GM12878 (cell line): ENCODE measurements around the gene ADCY5. TPM values are rescaled to one million over a fixed set of nuclear protein-coding genes. Genes with fewer than 3 reads are reported as not detected.

Experiments used
- ATAC-seq: fragments of 200-7000 bp; cut with Tn5 transposase; 3 replicates; pipeline ENCODE4 v1.9.1; 2020; ENCODE audit warnings: mild to moderate bottlenecking, moderate library complexity
- BruUV-seq: library from RNA; stranded (reverse); fragments of 400-500 nt; replicated peaks from 2 replicates; lab custom pipeline; 2021; lab: Mats Ljungman, UMichigan
- CTCF ChIA-PET: fragments of 300-600 bp; sonication (Branson Sonifier 250); formaldehyde crosslinking; extraction: SDS; loops from one replicate; lab custom pipeline; 2021; ENCODE audit warnings: inconsistent platforms; lab: Yijun Ruan, JAX
- POLR2A ChIA-PET: fragments of 350-600 bp; formaldehyde crosslinking; extraction: SDS; loops from one replicate; lab custom pipeline; 2021; ENCODE audit warnings: inconsistent platforms; lab: Charles Lee
- RAD21 ChIA-PET: fragments of 300-600 bp; sonication (Branson Sonifier 250); formaldehyde crosslinking; loops from one replicate; lab custom pipeline; 2023; ENCODE audit warnings: antibody characterized with exemption; ENCODE audit not compliant: unreplicated experiment; lab: Charles Lee
- SMC1A ChIA-PET: fragments of 300-600 bp; sonication (Branson Sonifier 250); formaldehyde crosslinking; loops from one replicate; lab custom pipeline; 2023; ENCODE audit not compliant: unreplicated experiment, uncharacterized antibody; lab: Charles Lee
- DNase-seq: peaks from one replicate; pipeline ENCODE4 v3.0.0-alpha.2; 2011; ENCODE audit warnings: low read depth, low spot score
- FAIRE-seq: peaks from 3 replicates; lab custom pipeline; 2011; peaks lifted over from hg19 to GRCh38; lab: Jason Lieb, UNC
- H2AFZ ChIP-seq: 2 replicates; pipeline ENCODE4 v1.6.0; 2011; ENCODE audit warnings: low read depth, low read length, control low read depth; ENCODE audit not compliant: control insufficient read depth
- H3K27ac ChIP-seq: 2 replicates; pipeline ENCODE4 v1.5.1; 2011; ENCODE audit warnings: control low read depth; ENCODE audit not compliant: control insufficient read depth, insufficient read depth
- H3K27me3 ChIP-seq, 2 experiments: replicated peaks in 1 of 2; 2 replicates each; pipeline versions ENCODE4 v1.6.0 to v1.6.1; 2011; ENCODE audit warnings: low read length in 1 of 2; ENCODE audit not compliant: control insufficient read depth in 2 of 2, insufficient read depth in 2 of 2
- H3K36me3 ChIP-seq, 2 experiments: 2 replicates each; pipeline ENCODE4 v1.5.1; 2011; ENCODE audit warnings: low read length in 1 of 2; ENCODE audit not compliant: control insufficient read depth in 2 of 2, insufficient read depth in 2 of 2
- H3K4me1 ChIP-seq: 2 replicates; pipeline ENCODE4 v1.6.1; 2011; ENCODE audit warnings: mild to moderate bottlenecking, low read length, moderate library complexity, mixed read lengths; ENCODE audit not compliant: control insufficient read depth, insufficient read depth
- H3K4me2 ChIP-seq: 2 replicates; pipeline ENCODE4 v1.6.0; 2011; ENCODE audit warnings: control low read depth; ENCODE audit not compliant: control insufficient read depth, insufficient read depth
- H3K4me3 ChIP-seq: fragments of 200-600 bp; sonication (generic); 2 replicates; pipeline ENCODE4 v1.5.1; 2016
- H3K79me2 ChIP-seq: 2 replicates; pipeline ENCODE4 v1.6.0; 2011; ENCODE audit warnings: low read length; ENCODE audit not compliant: control insufficient read depth, insufficient read depth
- H3K9ac ChIP-seq: 2 replicates; pipeline ENCODE4 v1.8.0; 2011; ENCODE audit warnings: low read length, control low read depth, mixed read lengths; ENCODE audit not compliant: control insufficient read depth, insufficient read depth
- H3K9me3 ChIP-seq: replicated peaks from 3 replicates; pipeline ENCODE4 v1.5.1; 2011; ENCODE audit warnings: mild to moderate bottlenecking, low read length; ENCODE audit not compliant: control insufficient read depth, insufficient read depth
- H4K20me1 ChIP-seq: 2 replicates; pipeline ENCODE4 v1.6.0; 2011; ENCODE audit not compliant: control insufficient read depth, insufficient read depth
- ASH2L ChIP-seq: fragments of 300-600, 200-600 bp; sonication (generic); IDR thresholded peaks from 2 replicates; pipeline ENCODE4 v1.6.1; 2017; ENCODE audit warnings: low read depth, mild to moderate bottlenecking, borderline replicate concordance
- CHD2 ChIP-seq: IDR thresholded peaks from 2 replicates; pipeline ENCODE4 v1.6.1; 2011; ENCODE audit warnings: low read depth, low read length, improper control_type of control experiment, borderline replicate concordance
- JUNB ChIP-seq: IDR thresholded peaks from 2 replicates; pipeline ENCODE4 v1.6.1; 2016; ENCODE audit warnings: antibody characterized with exemption, mild to moderate bottlenecking
- NR2C1 ChIP-seq: fragments of 450-650 bp; IDR thresholded peaks from 2 replicates; pipeline ENCODE4 v1.6.1; 2017; ENCODE audit warnings: antibody characterized with exemption, mild to moderate bottlenecking, moderate library complexity
- NR2C2 ChIP-seq: IDR thresholded peaks from 2 replicates; pipeline ENCODE4 v1.6.1; 2011; ENCODE audit warnings: borderline replicate concordance, low read depth; ENCODE audit not compliant: control insufficient read depth, insufficient read length
- SRF ChIP-seq, 2 experiments: IDR thresholded peaks; 2 replicates each; pipeline ENCODE4 v1.6.1; 2011; ENCODE audit warnings: low read depth in 2 of 2, low read length in 2 of 2, mild to moderate bottlenecking in 1 of 2, moderate library complexity in 1 of 2
- TCF12 ChIP-seq: IDR thresholded peaks from 2 replicates; pipeline ENCODE4 v1.6.1; 2011; ENCODE audit warnings: low read depth, mild to moderate bottlenecking, low read length
- WGBS: methylation state at CpG from one replicate; pipeline ENCODE4 v1.1.6; 2016; ENCODE audit warnings: low lambda C conversion rate; ENCODE audit not compliant: insufficient replicate concordance, insufficient coverage; ENCODE audit errors: missing lambda C conversion rate; 5-methylcytosine and 5-hydroxymethylcytosine counted together
- in situ Hi-C: fragments of 300-500 bp; cut with MboI; formaldehyde crosslinking; loops from 9 replicates; pipeline ENCODE4 v1.14.3; 2018; ENCODE audit warnings: mixed read lengths
- intact Hi-C: fragments of 100-400 bp; cut with micrococcal nuclease; formaldehyde crosslinking; loops from one replicate; pipeline ENCODE4 v1.14.2; 2022; ENCODE audit not compliant: unreplicated experiment
- polyA plus RNA-seq, 11 experiments: library from polyadenylated mRNA; depleted of rRNA in 4 of 11; unstranded in 6 of 11; stranded (reverse) in 5 of 11; fragments of >200 nt; fragmentation: Nextera tagmentation in 4 of 11; fragmentation: Illumina TruSeq in 1 of 11; extraction: Ambion mirVana in 4 of 11; extraction: Trizol in 1 of 11; gene quantifications; 1 replicate in 1 of 11; 2 replicates in 10 of 11; pipeline versions ENCODE4 v1.2.1 to v1.2.3, GENCODE V29; 2011 to 2016; ENCODE audit warnings: inconsistent platforms in 2 of 11, missing spikeins in 2 of 11, low read depth in 1 of 11
- total RNA-seq, 4 experiments: library from RNA; depleted of rRNA in 3 of 4; stranded (reverse); fragments of >200 nt in 3 of 4; fragmentation: Illumina TruSeq in 1 of 4; extraction: Trizol in 1 of 4; gene quantifications; 2 replicates each; pipeline versions ENCODE4 v1.2.1 to v1.2.3, GENCODE V29; 2013 to 2021
- TF ChIP-seq, protein P1 (sequence below): fragments of 150-350 bp; IDR thresholded peaks from 2 replicates; pipeline ENCODE4 v1.6.1; 2016; ENCODE audit warnings: low read depth, low read length
- TF ChIP-seq, protein P2 (sequence below): fragments of 450-650 bp; IDR thresholded peaks from 2 replicates; pipeline ENCODE4 v1.6.1; 2018; ENCODE audit warnings: mild to moderate bottlenecking, low read depth, moderate library complexity; ENCODE audit not compliant: partially characterized antibody
- TF ChIP-seq, protein P3 (sequence below): IDR thresholded peaks from 2 replicates; pipeline ENCODE4 v1.6.1; 2012; ENCODE audit warnings: improper control_type of control experiment, low read depth, low read length; ENCODE audit not compliant: insufficient replicate concordance
- TF ChIP-seq, protein P4 (sequence below): IDR thresholded peaks from 2 replicates; pipeline ENCODE4 v1.6.1; 2012; ENCODE audit warnings: low read length, inconsistent platforms

The ADCY5 gene
- total and polyA plus RNA-seq, 10 of the 15 experiments (the other 5 are each of a cell fraction or from before 2014, with no cell fraction given): under 0.01 to 0.24 (median 0.02) TPM; not detected in 4

DNA sequence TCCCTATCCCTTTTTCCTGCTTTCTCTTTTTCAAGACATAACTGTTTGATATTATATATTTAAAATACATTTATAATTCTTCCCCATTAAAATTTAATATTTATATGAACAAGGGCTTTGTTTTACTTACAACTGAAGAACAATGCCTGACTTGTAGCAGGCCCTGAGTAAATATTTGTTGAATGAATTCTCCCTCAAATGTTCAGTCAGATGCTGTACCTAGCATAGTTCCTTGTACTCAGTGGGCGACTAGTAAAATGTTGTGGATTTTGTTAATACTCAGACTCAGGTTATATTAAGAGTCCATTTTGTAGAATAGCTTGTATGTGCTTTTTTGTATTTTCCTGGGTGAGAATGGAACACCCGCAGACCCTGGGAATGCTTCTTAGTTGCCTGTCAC lies 178.1 kb downstream of the ADCY5 start:
- no peaks in the 10 kb centered on the region for H3K27me3 ChIP-seq
- H3K36me3 ChIP-seq: no peaks in the 10 kb centered on the region
- ChIA-PET POLR2A (no interaction called here), SMC1A (no interaction called here), RAD21 (no interaction called here), CTCF (interaction anchor here (1.3 kb wide), 1 partner anchor 15 kb away, joined by 4 read pairs; no protein-coding TSS in a partner anchor)
- intact Hi-C loops (no loop called here), in situ Hi-C loops (no loop called here)
- no peaks in the 10 kb centered on the region for H3K9me3 ChIP-seq
- H3K4me1 ChIP-seq: no peaks in the 10 kb centered on the region
- no peak for FAIRE-seq
- no peak for DNase-seq
- no peak overlapping the region for H2AFZ ChIP-seq
- no peak overlapping the region for H3K4me3 ChIP-seq
- 92% methylated on average over 2 of the region's 2 CpGs for WGBS
- no peak overlapping the region for H3K9ac ChIP-seq
- no peaks in the 10 kb centered on the region for H4K20me1 ChIP-seq
- no peak for ATAC-seq
- no peak overlapping the region for H3K4me2 ChIP-seq
- BruUV-seq: no TSS peak
- H3K79me2 ChIP-seq: no peaks in the 10 kb centered on the region
- H3K27ac ChIP-seq: no peak overlapping the region
- no peak for TF ChIP-seq SRF (IDR thresholded peaks at IDR 0.05; ENCODE audit: low read depth in 2 of 2, low read length in 2 of 2)
- TF ChIP-seq, protein P1, sequence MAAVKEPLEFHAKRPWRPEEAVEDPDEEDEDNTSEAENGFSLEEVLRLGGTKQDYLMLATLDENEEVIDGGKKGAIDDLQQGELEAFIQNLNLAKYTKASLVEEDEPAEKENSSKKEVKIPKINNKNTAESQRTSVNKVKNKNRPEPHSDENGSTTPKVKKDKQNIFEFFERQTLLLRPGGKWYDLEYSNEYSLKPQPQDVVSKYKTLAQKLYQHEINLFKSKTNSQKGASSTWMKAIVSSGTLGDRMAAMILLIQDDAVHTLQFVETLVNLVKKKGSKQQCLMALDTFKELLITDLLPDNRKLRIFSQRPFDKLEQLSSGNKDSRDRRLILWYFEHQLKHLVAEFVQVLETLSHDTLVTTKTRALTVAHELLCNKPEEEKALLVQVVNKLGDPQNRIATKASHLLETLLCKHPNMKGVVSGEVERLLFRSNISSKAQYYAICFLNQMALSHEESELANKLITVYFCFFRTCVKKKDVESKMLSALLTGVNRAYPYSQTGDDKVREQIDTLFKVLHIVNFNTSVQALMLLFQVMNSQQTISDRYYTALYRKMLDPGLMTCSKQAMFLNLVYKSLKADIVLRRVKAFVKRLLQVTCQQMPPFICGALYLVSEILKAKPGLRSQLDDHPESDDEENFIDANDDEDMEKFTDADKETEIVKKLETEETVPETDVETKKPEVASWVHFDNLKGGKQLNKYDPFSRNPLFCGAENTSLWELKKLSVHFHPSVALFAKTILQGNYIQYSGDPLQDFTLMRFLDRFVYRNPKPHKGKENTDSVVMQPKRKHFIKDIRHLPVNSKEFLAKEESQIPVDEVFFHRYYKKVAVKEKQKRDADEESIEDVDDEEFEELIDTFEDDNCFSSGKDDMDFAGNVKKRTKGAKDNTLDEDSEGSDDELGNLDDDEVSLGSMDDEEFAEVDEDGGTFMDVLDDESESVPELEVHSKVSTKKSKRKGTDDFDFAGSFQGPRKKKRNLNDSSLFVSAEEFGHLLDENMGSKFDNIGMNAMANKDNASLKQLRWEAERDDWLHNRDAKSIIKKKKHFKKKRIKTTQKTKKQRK: no peak
- no peak for TF ChIP-seq JUNB
- TF ChIP-seq, protein P2, sequence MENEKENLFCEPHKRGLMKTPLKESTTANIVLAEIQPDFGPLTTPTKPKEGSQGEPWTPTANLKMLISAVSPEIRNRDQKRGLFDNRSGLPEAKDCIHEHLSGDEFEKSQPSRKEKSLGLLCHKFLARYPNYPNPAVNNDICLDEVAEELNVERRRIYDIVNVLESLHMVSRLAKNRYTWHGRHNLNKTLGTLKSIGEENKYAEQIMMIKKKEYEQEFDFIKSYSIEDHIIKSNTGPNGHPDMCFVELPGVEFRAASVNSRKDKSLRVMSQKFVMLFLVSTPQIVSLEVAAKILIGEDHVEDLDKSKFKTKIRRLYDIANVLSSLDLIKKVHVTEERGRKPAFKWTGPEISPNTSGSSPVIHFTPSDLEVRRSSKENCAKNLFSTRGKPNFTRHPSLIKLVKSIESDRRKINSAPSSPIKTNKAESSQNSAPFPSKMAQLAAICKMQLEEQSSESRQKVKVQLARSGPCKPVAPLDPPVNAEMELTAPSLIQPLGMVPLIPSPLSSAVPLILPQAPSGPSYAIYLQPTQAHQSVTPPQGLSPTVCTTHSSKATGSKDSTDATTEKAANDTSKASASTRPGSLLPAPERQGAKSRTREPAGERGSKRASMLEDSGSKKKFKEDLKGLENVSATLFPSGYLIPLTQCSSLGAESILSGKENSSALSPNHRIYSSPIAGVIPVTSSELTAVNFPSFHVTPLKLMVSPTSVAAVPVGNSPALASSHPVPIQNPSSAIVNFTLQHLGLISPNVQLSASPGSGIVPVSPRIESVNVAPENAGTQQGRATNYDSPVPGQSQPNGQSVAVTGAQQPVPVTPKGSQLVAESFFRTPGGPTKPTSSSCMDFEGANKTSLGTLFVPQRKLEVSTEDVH: no peak
- TF ChIP-seq, protein P3, sequence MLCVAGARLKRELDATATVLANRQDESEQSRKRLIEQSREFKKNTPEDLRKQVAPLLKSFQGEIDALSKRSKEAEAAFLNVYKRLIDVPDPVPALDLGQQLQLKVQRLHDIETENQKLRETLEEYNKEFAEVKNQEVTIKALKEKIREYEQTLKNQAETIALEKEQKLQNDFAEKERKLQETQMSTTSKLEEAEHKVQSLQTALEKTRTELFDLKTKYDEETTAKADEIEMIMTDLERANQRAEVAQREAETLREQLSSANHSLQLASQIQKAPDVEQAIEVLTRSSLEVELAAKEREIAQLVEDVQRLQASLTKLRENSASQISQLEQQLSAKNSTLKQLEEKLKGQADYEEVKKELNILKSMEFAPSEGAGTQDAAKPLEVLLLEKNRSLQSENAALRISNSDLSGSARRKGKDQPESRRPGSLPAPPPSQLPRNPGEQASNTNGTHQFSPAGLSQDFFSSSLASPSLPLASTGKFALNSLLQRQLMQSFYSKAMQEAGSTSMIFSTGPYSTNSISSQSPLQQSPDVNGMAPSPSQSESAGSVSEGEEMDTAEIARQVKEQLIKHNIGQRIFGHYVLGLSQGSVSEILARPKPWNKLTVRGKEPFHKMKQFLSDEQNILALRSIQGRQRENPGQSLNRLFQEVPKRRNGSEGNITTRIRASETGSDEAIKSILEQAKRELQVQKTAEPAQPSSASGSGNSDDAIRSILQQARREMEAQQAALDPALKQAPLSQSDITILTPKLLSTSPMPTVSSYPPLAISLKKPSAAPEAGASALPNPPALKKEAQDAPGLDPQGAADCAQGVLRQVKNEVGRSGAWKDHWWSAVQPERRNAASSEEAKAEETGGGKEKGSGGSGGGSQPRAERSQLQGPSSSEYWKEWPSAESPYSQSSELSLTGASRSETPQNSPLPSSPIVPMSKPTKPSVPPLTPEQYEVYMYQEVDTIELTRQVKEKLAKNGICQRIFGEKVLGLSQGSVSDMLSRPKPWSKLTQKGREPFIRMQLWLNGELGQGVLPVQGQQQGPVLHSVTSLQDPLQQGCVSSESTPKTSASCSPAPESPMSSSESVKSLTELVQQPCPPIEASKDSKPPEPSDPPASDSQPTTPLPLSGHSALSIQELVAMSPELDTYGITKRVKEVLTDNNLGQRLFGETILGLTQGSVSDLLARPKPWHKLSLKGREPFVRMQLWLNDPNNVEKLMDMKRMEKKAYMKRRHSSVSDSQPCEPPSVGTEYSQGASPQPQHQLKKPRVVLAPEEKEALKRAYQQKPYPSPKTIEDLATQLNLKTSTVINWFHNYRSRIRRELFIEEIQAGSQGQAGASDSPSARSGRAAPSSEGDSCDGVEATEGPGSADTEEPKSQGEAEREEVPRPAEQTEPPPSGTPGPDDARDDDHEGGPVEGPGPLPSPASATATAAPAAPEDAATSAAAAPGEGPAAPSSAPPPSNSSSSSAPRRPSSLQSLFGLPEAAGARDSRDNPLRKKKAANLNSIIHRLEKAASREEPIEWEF: no peak
- no peak for TF ChIP-seq NR2C1
- TF ChIP-seq, protein P4, sequence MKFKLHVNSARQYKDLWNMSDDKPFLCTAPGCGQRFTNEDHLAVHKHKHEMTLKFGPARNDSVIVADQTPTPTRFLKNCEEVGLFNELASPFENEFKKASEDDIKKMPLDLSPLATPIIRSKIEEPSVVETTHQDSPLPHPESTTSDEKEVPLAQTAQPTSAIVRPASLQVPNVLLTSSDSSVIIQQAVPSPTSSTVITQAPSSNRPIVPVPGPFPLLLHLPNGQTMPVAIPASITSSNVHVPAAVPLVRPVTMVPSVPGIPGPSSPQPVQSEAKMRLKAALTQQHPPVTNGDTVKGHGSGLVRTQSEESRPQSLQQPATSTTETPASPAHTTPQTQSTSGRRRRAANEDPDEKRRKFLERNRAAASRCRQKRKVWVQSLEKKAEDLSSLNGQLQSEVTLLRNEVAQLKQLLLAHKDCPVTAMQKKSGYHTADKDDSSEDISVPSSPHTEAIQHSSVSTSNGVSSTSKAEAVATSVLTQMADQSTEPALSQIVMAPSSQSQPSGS: no peak
- TF ChIP-seq ASH2L: no peak
- TF ChIP-seq TCF12: no peak
- TF ChIP-seq NR2C2: no peak
- TF ChIP-seq CHD2: no peak
